Adrenal gland (tissue), 12 donors: Measurements from ENCODE around the gene POPDC2. TPM values are rescaled to one million over a fixed set of nuclear protein-coding genes. Genes with fewer than 3 reads are reported as not detected.
"Not testable (repeated sequence)": the region's sequence is repeated elsewhere in the genome, so short reads cannot be mapped to it uniquely, and the experiment has no call there.

ENCODE experiments used
- DNase-seq, 7 donors: peaks; one replicate each; pipeline ENCODE4 v3.0.0-alpha.2; 2019 to 2020
- H3K27ac ChIP-seq, 5 donors: fragments of 200-600 bp; sonication (generic) in 4 of 5; 1 replicate in 3 of 5; 2 replicates in 2 of 5; pipeline versions ENCODE4 v1.5.1 to v1.8.0; 2016 to 2020; ENCODE audit warnings: mild to moderate bottlenecking in 1 of 5
- H3K27me3 ChIP-seq: fragments of 200-600 bp; 2 replicates; pipeline ENCODE4 v1.8.0; 2021
- H3K36me3 ChIP-seq, 2 donors: fragments of 200-600 bp; replicated peaks in 1 of 2; 1 replicate in 1 of 2; 2 replicates in 1 of 2; pipeline versions ENCODE4 v1.5.1 to v1.8.0; 2018 to 2022
- H3K4me1 ChIP-seq, 2 donors: fragments of 200-600 bp; replicated peaks in 1 of 2; 1 replicate in 1 of 2; 2 replicates in 1 of 2; pipeline versions ENCODE4 v1.5.1 to v1.8.0; 2018 to 2021
- H3K4me3 ChIP-seq, 4 donors: fragments of 200-600 bp; sonication (generic) in 3 of 4; one replicate each; pipeline ENCODE4 v1.5.1; 2016 to 2018
- H3K9me3 ChIP-seq, 3 donors: fragments of 200-600 bp; sonication (generic) in 1 of 3; replicated peaks in 1 of 3; 1 replicate in 2 of 3; 2 replicates in 1 of 3; pipeline versions ENCODE4 v1.5.1 to v1.8.0; 2016 to 2021
- CTCF ChIP-seq, 6 experiments: fragments of 450-650 bp in 4 of 6; fragments of 200-600 bp in 2 of 6; sonication (generic) in 1 of 6; IDR thresholded peaks; 1 replicate in 5 of 6; 2 replicates in 1 of 6; pipeline versions ENCODE4 v1.5.1 to v1.8.0; 2016 to 2021; ENCODE audit warnings: antibody characterized with exemption in 6 of 6, mild to moderate bottlenecking in 2 of 6, moderate library complexity in 1 of 6
- POLR2A ChIP-seq, 2 donors: fragments of 450-650 bp; IDR thresholded peaks; one replicate each; pipeline ENCODE4 v1.6.1; 2017; ENCODE audit warnings: antibody characterized with exemption in 2 of 2, mild to moderate bottlenecking in 2 of 2, moderate library complexity in 1 of 2
- WGBS, 4 donors: extraction: QIAGEN DNeasy Blood & Tissue Kit in 2 of 4; methylation state at CpG; one replicate each; pipeline versions ENCODE4 v1.1.5 to v1.1.7; 2013 to 2017; 5-methylcytosine and 5-hydroxymethylcytosine counted together
- intact Hi-C, 2 donors: fragments of 100-400 bp; cut with DNase I; formaldehyde crosslinking; loops; one replicate each; pipeline versions ENCODE4 v1.14.1 to v1.15.0; 2022 to 2023
- polyA plus RNA-seq, 3 donors: library from polyadenylated mRNA; stranded (reverse); fragments of 200-250 nt in 2 of 3; fragments of 350-450 nt in 1 of 3; fragmentation: Illumina TruSeq in 1 of 3; extraction: RNeasy Lipid Tissue Mini Kit (QIAGEN cat#74804) in 1 of 3; gene quantifications; one replicate each; pipeline ENCODE4 v1.2.3, GENCODE V29; 2013 to 2014
- total RNA-seq, 9 donors: library from RNA; depleted of rRNA in 4 of 9; stranded (reverse); fragments of >200 nt in 4 of 9; fragments of 120-200 nt in 1 of 9; fragmentation: NEBNext Ultra II Directional in 1 of 9; extraction: Animal tissue kit (Norgen Biotek cat#: 25700) in 1 of 9; gene quantifications; one replicate each; pipeline versions ENCODE4 v1.1.0 to v1.2.4, GENCODE V29; 2013 to 2023
- donor health status: healthy with polysubstance abuse.
- donor health status: Bipolar disorder and iron deficiency.
- donor health status: DM: yes; HTN: yes; CAD: no.
- donor health status: DM: no; HTN: no; CAD: no.
- donor health status: DM: no; HTN: no; CAD: no.
- donor health status: DM: yes; HTN: yes; CAD: no.

Gene POPDC2
- total and polyA plus RNA-seq, 12 donors = 1.3 to 17.5 (median 3.3) TPM

- H3K27me3 ChIP-seq = no peaks in the 10 kb centered on the region
- intact Hi-C loops = loop anchor here in 1 of 2 donors (10.0 kb wide), 1 partner anchor 88 kb away; no protein-coding TSS in a partner anchor
- H3K4me3 ChIP-seq = no peak overlapping the region
- 85 to 91% (median 88%) methylated on average over 5 to 6 of the region's 6 CpGs for WGBS, 4 donors
- no peak for DNase-seq
- H3K4me1 ChIP-seq = peaks cover 0 to 7% of the 10 kb centered on the region in 2 donors
- H3K9me3 ChIP-seq = no peaks in the 10 kb centered on the region
- TF ChIP-seq CTCF (IDR thresholded peaks at IDR 0.05) (no peak), POLR2A (IDR thresholded peaks at IDR 0.05) (no peak)
- no peaks in the 10 kb centered on the region for H3K36me3 ChIP-seq
- no peak overlapping the region for H3K27ac ChIP-seq
Observed at GRCh38 chr3:119596398-119596797, 64.0 kb downstream of the POPDC2 start.

- intact Hi-C loops = loop anchor here in 1 of 2 donors (10.0 kb wide), 1 partner anchor 89 kb away; no protein-coding TSS in a partner anchor
- Histone ChIP-seq H3K27me3 (no peaks in the 10 kb centered on the region), H3K4me3 (peak overlapping the region in 1 of 4 donors; percentile 28), H3K36me3 (no peaks in the 10 kb centered on the region), H3K27ac (peak overlapping the region in 1 of 5 donors; percentile 3), H3K4me1 (peaks cover 0 to 4% of the 10 kb centered on the region in 2 donors), H3K9me3 (no peaks in the 10 kb centered on the region)
- 66 to 85% (median 82%) methylated on average over 5 to 7 of the region's 7 CpGs for WGBS, 4 donors
- DNase-seq = no peak
- TF ChIP-seq POLR2A (IDR thresholded peaks at IDR 0.05) = no peak
- no peak for TF ChIP-seq CTCF (IDR thresholded peaks at IDR 0.05)
Observed at GRCh38 chr3:119595639-119596334, 64.6 kb downstream of the POPDC2 start.

GRCh38 chr3:119594929-119595328 lies 65.5 kb downstream of the POPDC2 start:
- intact Hi-C loops = loop anchor here in 1 of 2 donors (10.0 kb wide), 1 partner anchor 90 kb away; no protein-coding TSS in a partner anchor

GRCh38 chr3:119594066-119594465 lies 66.3 kb downstream of the POPDC2 start:
- TF ChIP-seq CTCF (IDR thresholded peaks at IDR 0.05) (no peak), POLR2A (IDR thresholded peaks at IDR 0.05) (no peak)
- no peak overlapping the region for H3K4me3 ChIP-seq
- H3K4me1 ChIP-seq = no peaks in the 10 kb centered on the region
- intact Hi-C loops = loop anchor here in 1 of 2 donors (10.0 kb wide), 1 partner anchor 91 kb away; no protein-coding TSS in a partner anchor
- H3K27me3 ChIP-seq = no peaks in the 10 kb centered on the region
- 77 to 93% (median 87%) methylated on average over 5 of the region's 5 CpGs for WGBS, 4 donors
- no peak for DNase-seq
- H3K36me3 ChIP-seq = no peaks in the 10 kb centered on the region
- H3K27ac ChIP-seq = no peak overlapping the region
- no peaks in the 10 kb centered on the region for H3K9me3 ChIP-seq

More at GRCh38 chr3:119594929-119595328, 65.5 kb downstream of the POPDC2 start:
- DNase-seq, H3K27ac ChIP-seq, H3K27me3 ChIP-seq, H3K4me3 ChIP-seq, H3K9me3 ChIP-seq, H3K36me3 ChIP-seq, H3K4me1 ChIP-seq: not testable (repeated sequence)
- 79 to 87% (median 81%) methylated on average over 1 of the region's 1 CpG for WGBS, 4 donors
